K562 (cell line): ENCODE data around the gene VSTM5. TPM values are rescaled to one million over a fixed set of nuclear protein-coding genes. Genes with fewer than 3 reads are reported as not detected.

Experiments used
- CHD7 ChIP-seq: fragments of 200-600 bp; sonication (generic); IDR thresholded peaks from one replicate; pipeline ENCODE4 v1.6.1; 2012; ENCODE audit warnings: mild to moderate bottlenecking, low read depth, low read length, inconsistent platforms
- HCFC1 ChIP-seq: IDR thresholded peaks from 2 replicates; pipeline ENCODE4 v1.6.1; 2012; ENCODE audit warnings: low read depth, low read length, improper control_type of control experiment
- HIVEP1 ChIP-seq: fragments of 250-450 bp; sonication (Bioruptor Pico); IDR thresholded peaks from 2 replicates; pipeline ENCODE4 v1.4.0; 2020; ENCODE audit warnings: mild to moderate bottlenecking
- MAZ ChIP-seq, 2 experiments: fragments of 450-650 bp in 1 of 2; sonication (generic) in 1 of 2; formaldehyde crosslinking; IDR thresholded peaks in 1 of 2; conservative IDR thresholded peaks in 1 of 2; 2 replicates each; pipeline versions ENCODE4 v1.4.0 to v1.5.0; 2020; ENCODE audit warnings: mild to moderate bottlenecking in 1 of 2, missing genetic modification reagents in 1 of 2
- polyA plus RNA-seq, 8 experiments: library from polyadenylated mRNA; depleted of rRNA in 4 of 8; stranded (reverse) in 5 of 8; unstranded in 3 of 8; fragments of >200 nt; fragmentation: Nextera tagmentation in 2 of 8; fragmentation: Illumina TruSeq in 1 of 8; extraction: Ambion mirVana in 2 of 8; extraction: Trizol in 1 of 8; gene quantifications; 2 replicates each; pipeline versions ENCODE4 v1.2.1 to v1.2.3, GENCODE V29; 2011 to 2014; ENCODE audit warnings: inconsistent platforms in 1 of 8, missing spikeins in 1 of 8
- total RNA-seq, 7 experiments: library from RNA; depleted of rRNA in 6 of 7; stranded (reverse); fragments of >200 nt in 6 of 7; fragmentation: Illumina TruSeq in 2 of 7; extraction: Trizol in 2 of 7; gene quantifications; 2 replicates each; pipeline versions ENCODE4 v1.2.1 to v1.2.3, GENCODE V29; 2011 to 2021; ENCODE audit warnings: low replicate concordance in 1 of 7
- TF ChIP-seq, protein P1 (sequence below): fragments of 250-450 bp; sonication (Bioruptor Pico); IDR thresholded peaks from 2 replicates; pipeline ENCODE4 v1.4.0; 2020; ENCODE audit warnings: mild to moderate bottlenecking, moderate library complexity, borderline replicate concordance
- TF ChIP-seq, protein P2 (sequence below): fragments of 250-450 bp; sonication (Bioruptor Pico); IDR thresholded peaks from 2 replicates; pipeline ENCODE4 v1.8.0; 2022; ENCODE audit warnings: moderate library complexity, mild to moderate bottlenecking, inconsistent platforms

The VSTM5 gene
- total and polyA plus RNA-seq, 9 of the 15 experiments (the other 6 are each of a cell fraction or from before 2014, with no cell fraction given): 0.01 TPM; not detected in 8

DNA sequence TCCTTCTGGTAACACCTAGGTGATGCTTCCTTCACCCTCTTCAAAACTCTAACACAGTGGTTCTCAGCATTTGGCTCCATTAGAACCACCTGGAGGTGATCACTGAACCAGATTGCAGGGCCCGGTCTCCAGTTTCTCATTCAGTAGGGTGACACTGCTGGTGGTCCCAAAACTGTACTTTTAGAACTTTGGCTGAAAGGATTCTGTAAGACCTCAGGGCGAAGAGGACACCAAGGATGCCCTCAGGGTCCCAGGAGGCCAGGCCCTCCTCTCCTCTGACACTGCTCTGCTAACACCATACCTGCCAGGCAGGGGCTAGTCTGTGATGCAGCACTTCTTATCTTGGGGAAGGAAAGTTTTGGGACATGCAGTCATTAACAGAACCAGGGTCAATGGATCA lies 9.0 kb downstream of the VSTM5 start (continued):
- TF ChIP-seq CHD7 (no peak), HCFC1 (no peak), HIVEP1 (CRISPR knock-in tag) (no peak), MAZ (CRISPR knock-in tag; conservative IDR thresholded peaks at IDR 0.05 in 1 of 2, IDR thresholded peaks at IDR 0.05 in 1 of 2) (no peak)
- TF ChIP-seq, protein P1, sequence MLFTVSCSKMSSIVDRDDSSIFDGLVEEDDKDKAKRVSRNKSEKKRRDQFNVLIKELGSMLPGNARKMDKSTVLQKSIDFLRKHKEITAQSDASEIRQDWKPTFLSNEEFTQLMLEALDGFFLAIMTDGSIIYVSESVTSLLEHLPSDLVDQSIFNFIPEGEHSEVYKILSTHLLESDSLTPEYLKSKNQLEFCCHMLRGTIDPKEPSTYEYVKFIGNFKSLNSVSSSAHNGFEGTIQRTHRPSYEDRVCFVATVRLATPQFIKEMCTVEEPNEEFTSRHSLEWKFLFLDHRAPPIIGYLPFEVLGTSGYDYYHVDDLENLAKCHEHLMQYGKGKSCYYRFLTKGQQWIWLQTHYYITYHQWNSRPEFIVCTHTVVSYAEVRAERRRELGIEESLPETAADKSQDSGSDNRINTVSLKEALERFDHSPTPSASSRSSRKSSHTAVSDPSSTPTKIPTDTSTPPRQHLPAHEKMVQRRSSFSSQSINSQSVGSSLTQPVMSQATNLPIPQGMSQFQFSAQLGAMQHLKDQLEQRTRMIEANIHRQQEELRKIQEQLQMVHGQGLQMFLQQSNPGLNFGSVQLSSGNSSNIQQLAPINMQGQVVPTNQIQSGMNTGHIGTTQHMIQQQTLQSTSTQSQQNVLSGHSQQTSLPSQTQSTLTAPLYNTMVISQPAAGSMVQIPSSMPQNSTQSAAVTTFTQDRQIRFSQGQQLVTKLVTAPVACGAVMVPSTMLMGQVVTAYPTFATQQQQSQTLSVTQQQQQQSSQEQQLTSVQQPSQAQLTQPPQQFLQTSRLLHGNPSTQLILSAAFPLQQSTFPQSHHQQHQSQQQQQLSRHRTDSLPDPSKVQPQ (CRISPR knock-in tag): no peak
- TF ChIP-seq, protein P2, sequence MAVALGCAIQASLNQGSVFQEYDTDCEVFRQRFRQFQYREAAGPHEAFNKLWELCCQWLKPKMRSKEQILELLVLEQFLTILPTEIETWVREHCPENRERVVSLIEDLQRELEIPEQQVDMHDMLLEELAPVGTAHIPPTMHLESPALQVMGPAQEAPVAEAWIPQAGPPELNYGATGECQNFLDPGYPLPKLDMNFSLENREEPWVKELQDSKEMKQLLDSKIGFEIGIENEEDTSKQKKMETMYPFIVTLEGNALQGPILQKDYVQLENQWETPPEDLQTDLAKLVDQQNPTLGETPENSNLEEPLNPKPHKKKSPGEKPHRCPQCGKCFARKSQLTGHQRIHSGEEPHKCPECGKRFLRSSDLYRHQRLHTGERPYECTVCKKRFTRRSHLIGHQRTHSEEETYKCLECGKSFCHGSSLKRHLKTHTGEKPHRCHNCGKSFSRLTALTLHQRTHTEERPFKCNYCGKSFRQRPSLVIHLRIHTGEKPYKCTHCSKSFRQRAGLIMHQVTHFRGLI (CRISPR knock-in tag): no peak
